Measurements from ENCODE around the gene PRKACB. TPM values are rescaled to one million over a fixed set of nuclear protein-coding genes. Genes with fewer than 3 reads are reported as not detected.

The PRKACB gene
- total RNA-seq, 1 experiment from 2014 or later = 135 TPM

DNA sequence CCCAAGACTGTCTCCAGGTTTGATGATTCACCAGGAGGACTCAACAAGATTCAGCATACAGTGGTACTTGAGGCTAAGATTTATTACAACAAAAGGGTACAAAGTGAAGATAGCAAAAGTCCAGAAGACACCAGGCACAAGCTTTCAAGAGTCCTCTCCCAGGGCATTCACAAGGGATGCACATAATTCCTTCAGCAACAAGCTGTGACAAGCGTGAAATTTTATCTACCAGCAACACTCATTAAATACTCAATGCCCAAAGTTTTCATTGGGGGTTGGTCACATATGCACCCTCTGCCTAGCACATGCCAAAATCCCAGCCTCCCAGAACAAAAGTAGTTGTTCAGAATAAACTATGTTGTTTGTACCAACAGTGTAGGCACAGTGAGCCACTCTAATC, 62.3 kb downstream of the PRKACB start:
- Histone ChIP-seq H3K9me3 (ENCODE audit: control insufficient read depth in 1 of 2, insufficient read depth in 1 of 2, low read depth in 1 of 2, low read length in 2 of 2) (no peaks in the 10 kb centered on the region), H3K9me2 (ENCODE audit: insufficient read depth) (no peaks in the 10 kb centered on the region), H3K27ac (ENCODE audit: low read depth, low read length) (peak overlapping the region; percentile 30; the same call in 1 of the 2 replicates), H3K4me3 (replicated peaks in 1 of 2; ENCODE audit: low read depth in 1 of 2, low read length in 2 of 2) (no peak overlapping the region), H3K9ac (ENCODE audit: low read length) (no peak overlapping the region), H2AFZ (ENCODE audit: low read depth, low read length, poor library complexity, severe bottlenecking) (no peak overlapping the region), H3K27me3 (ENCODE audit: insufficient read depth, low read length) (no peaks in the 10 kb centered on the region), H3K4me2 (ENCODE audit: low read length) (no peak overlapping the region), H4K20me1 (ENCODE audit: insufficient read depth) (no peaks in the 10 kb centered on the region), H3K4me1 (ENCODE audit: control insufficient read depth in 1 of 2, insufficient read depth in 2 of 2, low read length in 2 of 2) (peaks cover 13 to 17% of the 10 kb centered on the region in 2 experiments; a peak in 2 of 4 replicates), H3K79me2 (ENCODE audit: insufficient read depth, low read length) (no peaks in the 10 kb centered on the region), H3K36me3 (ENCODE audit: control insufficient read depth in 1 of 2, insufficient read depth in 2 of 2, low read length in 2 of 2) (peaks cover 4 to 15% of the 10 kb centered on the region in 2 experiments)
- no peak for TF ChIP-seq POLR2AphosphoS5 (IDR thresholded peaks at IDR 0.05; ENCODE audit: low read depth, low read length)
- TF ChIP-seq EGR1 (IDR thresholded peaks at IDR 0.05; ENCODE audit: low read depth) = no peak
- TF ChIP-seq EZH2phosphoT487 (IDR thresholded peaks at IDR 0.05; ENCODE audit: borderline replicate concordance) = no peak
- TF ChIP-seq, protein P1, sequence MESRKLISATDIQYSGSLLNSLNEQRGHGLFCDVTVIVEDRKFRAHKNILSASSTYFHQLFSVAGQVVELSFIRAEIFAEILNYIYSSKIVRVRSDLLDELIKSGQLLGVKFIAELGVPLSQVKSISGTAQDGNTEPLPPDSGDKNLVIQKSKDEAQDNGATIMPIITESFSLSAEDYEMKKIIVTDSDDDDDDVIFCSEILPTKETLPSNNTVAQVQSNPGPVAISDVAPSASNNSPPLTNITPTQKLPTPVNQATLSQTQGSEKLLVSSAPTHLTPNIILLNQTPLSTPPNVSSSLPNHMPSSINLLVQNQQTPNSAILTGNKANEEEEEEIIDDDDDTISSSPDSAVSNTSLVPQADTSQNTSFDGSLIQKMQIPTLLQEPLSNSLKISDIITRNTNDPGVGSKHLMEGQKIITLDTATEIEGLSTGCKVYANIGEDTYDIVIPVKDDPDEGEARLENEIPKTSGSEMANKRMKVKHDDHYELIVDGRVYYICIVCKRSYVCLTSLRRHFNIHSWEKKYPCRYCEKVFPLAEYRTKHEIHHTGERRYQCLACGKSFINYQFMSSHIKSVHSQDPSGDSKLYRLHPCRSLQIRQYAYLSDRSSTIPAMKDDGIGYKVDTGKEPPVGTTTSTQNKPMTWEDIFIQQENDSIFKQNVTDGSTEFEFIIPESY (IDR thresholded peaks at IDR 0.05; ENCODE audit: extremely low read depth, insufficient replicate concordance, low read length) = no peak
- no peak for TF ChIP-seq SP1 (IDR thresholded peaks at IDR 0.05; ENCODE audit: low read depth)
- TF ChIP-seq ZNF274 (IDR thresholded peaks at IDR 0.05; ENCODE audit: low read depth, low read length) = no peak
- TF ChIP-seq FOSL1 (IDR thresholded peaks at IDR 0.05; ENCODE audit: low read depth) = no peak
- TF ChIP-seq, protein P2, sequence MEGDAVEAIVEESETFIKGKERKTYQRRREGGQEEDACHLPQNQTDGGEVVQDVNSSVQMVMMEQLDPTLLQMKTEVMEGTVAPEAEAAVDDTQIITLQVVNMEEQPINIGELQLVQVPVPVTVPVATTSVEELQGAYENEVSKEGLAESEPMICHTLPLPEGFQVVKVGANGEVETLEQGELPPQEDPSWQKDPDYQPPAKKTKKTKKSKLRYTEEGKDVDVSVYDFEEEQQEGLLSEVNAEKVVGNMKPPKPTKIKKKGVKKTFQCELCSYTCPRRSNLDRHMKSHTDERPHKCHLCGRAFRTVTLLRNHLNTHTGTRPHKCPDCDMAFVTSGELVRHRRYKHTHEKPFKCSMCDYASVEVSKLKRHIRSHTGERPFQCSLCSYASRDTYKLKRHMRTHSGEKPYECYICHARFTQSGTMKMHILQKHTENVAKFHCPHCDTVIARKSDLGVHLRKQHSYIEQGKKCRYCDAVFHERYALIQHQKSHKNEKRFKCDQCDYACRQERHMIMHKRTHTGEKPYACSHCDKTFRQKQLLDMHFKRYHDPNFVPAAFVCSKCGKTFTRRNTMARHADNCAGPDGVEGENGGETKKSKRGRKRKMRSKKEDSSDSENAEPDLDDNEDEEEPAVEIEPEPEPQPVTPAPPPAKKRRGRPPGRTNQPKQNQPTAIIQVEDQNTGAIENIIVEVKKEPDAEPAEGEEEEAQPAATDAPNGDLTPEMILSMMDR (IDR thresholded peaks at IDR 0.05 in 2 of 3, conservative IDR thresholded peaks at IDR 0.05 in 1 of 3; ENCODE audit: borderline replicate concordance in 1 of 3, insufficient read depth in 1 of 3, low read depth in 2 of 3, low read length in 2 of 3) = no peak
- TF ChIP-seq CEBPB (IDR thresholded peaks at IDR 0.05; ENCODE audit: low read depth) = no peak
- no peak for TF ChIP-seq ELF1 (IDR thresholded peaks at IDR 0.05; ENCODE audit: borderline replicate concordance, low read depth)
- no peak for TF ChIP-seq ATF3 (IDR thresholded peaks at IDR 0.05)
- ChIA-PET POLR2A (no interaction called here), RAD21 (ENCODE audit: low non-redundant PET in 1 of 2, low total read pairs in 2 of 2, uncharacterized antibody in 2 of 2, unreplicated experiment in 2 of 2) (no interaction called here), CTCF (no interaction called here)
- intact Hi-C loops (cut with micrococcal nuclease) = no loop called here
- DNase-seq (ENCODE audit: low read depth, low spot score) (no peak), ATAC-seq (no peak; the same call in 1 of the 2 replicates)
- no TSS peak for BruUV-seq (replicated peaks)

All from HCT116 (cell line).